ENCODE data around the gene FGD3.
A peak's percentile ranks its signal among the peaks of the same experiment; 100 is the strongest.
"Not testable (repeated sequence)": the region's sequence is repeated elsewhere in the genome, so short reads cannot be mapped to it uniquely, and the experiment has no call there.

FGD3 gene

DNA sequence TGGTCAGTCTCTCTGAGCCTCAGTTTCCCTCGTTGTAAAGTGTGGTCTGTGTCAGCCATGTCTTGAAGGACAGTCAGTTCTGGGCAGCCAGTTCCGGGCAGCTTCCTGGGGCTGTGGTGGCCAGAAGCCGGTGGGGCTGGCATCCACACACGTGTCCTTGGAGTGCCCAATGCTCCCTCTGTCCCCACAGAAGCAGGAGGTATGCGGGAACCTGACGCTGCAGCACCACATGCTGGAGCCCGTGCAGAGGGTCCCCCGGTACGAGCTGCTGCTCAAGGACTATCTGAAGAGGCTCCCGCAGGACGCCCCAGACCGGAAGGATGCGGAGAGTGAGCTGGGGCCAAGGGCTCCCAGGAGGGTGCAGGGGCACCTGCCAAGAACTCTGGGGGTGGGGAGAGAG lies 62.7 kb downstream of the FGD3 start:
- no peak for DNase-seq

DNA sequence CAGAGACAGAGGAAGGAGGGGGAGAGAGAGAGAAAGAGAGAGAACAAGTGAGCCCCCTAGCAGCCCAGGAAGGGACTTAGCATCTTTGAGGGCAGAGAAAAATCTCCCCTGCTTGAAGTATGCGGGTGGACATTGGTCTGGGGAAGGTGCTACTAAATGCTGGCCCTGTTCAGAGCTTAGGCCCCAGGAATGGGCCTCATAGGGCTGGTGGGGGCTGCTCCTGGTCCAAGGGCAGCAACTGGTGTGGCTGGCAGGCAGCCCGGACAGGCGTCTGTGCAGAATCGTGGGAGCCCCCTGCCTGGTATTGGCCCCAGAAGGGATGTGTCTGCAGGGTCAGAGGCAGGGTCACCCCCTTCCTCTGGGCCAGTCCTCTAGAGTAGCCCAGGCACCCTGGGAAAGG lies 63.4 kb downstream of the FGD3 start:
- no peak for DNase-seq

DNA sequence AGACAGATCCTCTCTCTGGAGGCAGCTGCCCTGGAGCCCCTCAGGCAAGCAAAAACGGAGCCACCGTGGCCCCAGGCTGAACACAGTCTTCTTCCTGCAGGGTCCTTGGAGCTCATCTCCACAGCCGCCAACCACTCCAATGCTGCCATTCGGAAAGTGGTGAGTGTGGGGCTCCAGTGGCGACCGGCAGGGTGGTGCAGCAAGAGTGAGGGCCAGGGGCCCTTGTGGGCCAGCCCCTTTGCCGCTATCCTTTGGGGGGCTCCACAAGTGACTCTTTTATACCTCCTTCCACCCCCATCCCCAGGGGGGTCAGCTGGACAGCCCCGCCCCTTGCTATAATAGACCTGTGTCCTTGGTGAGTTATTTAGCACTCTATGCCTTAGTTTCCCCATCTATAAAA lies 63.8 kb downstream of the FGD3 start:
- DNase-seq, result no peak

DNA sequence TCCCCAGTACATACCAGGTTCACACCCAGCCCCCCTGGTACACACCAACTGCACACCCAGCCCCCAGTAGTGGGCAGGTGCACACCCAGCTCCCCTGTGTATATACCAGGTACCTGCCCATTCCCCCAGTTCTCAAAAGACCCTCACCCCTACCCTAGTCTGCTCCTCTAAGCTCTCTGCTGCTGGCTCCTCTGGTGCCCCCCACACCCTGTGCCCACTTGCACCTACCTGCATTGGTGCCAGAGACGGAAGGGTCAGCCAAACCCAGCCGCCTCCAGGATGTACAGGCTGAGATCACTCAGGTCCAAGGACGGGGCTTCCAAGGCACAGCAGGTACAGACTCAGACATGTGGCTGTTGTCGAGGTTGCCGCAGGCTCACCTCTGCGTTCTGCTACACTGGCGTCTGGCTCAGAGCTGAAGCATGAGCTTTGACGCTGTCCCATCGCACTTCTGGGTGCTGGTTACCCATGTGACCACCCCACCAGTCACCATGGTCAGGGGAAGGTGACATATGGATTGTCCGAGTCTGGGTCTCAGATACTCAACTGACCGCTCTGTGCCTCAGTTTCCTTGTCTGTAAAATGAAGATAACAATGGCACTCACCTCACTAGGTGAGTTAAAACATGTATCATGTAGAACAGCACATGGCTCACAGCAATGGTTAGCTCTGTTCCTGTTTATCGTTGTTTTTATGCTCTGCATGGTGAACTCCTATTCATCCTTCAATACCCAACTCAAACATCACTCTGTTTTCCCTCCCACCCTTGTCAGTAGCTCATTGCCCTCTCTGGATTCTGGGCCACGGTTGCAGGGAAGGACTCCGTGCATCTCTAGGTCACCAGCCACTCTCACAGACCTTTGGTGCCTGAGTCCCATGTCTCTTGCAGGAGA lies 65.9 kb downstream of the FGD3 start:
- no peak for DNase-seq

DNA sequence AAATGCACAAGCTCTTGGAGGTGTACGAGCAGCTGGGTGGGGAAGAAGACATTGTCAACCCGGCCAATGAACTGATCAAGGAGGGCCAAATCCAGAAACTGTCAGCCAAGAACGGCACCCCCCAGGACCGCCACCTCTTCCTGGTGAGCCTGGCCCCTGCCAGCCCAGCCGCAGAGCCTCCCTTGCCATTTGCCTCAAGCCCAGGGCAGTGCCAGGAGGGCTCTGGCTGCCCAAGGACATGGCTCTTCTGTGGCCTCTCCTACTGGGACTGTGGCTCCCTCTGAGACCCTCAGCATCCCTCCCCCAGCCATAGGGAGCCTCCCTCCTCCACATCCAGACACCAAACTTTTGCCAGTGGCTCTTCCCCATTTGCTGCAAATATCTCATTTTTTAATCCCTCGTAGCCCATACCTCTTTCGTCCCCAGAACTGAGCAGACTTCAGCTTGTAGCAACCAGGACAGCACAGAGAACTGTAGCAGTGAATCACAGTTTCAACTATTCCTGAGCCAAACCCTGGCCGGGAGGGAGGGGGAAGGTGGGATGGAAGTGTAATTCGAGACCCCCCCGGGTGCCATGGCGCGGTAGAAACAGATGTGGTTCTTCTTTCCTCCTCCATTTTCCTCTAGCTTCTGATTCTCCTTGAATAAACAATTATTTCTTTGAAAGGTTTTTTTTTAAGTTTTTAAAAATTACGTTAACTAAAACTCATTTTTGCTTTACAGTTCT lies 66.7 kb downstream of the FGD3 start:
- no peak for DNase-seq

DNA sequence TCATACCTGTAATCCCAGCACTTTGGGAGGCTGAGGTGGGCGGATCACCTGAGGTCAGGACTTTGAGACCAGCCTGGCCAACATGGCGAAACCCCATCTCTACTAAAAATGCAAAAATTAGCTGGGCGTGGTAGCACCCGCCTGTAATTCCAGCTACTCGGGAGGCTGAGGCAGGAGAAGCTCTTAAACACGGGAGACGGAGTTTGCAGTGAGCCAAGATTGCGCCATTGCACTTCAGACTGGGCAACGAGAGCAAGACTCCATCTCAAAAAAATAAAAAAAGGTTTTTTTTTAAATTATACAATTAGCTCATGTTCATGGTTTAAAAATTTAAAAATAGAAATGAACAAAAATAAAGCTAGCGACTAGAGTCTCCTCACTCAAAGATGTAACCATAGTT lies 67.9 kb downstream of the FGD3 start:
- not testable (repeated sequence) for DNase-seq

DNA sequence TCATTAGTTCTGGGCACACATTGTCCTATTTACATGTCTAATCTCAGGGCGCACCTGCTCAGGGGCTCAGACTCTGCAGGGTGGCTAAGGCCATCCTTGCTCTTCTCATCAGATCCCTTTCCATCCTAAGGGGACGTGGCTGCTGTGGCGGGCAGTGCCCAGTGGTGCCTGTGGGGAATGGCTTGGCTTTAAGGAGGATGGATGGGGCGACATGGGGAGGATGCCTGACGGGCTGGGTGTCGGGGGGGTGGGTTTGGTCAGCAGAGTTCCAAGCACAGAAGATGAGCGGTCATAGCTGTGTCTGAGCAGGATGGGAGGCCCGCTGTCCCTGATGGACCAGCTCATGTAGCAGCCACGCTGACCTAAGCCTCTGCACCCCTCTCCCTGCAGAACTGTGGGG lies 70.3 kb downstream of the FGD3 start:
- DNase-seq, result no peak

DNA sequence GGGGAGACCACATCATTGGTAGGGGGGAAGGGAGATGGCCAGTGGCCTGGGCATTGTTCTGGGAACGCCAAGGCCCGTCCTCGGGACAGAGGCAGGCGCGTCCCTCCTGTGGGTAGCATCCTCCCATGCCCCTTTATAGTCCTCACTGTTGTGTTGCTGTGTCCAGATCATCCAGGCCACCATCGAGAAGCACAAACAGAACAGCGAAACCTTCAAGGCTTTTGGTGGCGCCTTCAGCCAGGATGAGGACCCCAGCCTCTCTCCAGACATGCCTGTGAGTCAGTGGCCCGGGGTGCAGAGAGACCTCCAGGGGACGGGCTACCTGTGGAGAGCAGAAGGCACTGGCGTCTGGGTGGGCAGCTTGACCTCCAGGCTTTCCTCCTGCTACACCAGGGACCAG lies 72.8 kb downstream of the FGD3 start:
- no peak for DNase-seq

DNA sequence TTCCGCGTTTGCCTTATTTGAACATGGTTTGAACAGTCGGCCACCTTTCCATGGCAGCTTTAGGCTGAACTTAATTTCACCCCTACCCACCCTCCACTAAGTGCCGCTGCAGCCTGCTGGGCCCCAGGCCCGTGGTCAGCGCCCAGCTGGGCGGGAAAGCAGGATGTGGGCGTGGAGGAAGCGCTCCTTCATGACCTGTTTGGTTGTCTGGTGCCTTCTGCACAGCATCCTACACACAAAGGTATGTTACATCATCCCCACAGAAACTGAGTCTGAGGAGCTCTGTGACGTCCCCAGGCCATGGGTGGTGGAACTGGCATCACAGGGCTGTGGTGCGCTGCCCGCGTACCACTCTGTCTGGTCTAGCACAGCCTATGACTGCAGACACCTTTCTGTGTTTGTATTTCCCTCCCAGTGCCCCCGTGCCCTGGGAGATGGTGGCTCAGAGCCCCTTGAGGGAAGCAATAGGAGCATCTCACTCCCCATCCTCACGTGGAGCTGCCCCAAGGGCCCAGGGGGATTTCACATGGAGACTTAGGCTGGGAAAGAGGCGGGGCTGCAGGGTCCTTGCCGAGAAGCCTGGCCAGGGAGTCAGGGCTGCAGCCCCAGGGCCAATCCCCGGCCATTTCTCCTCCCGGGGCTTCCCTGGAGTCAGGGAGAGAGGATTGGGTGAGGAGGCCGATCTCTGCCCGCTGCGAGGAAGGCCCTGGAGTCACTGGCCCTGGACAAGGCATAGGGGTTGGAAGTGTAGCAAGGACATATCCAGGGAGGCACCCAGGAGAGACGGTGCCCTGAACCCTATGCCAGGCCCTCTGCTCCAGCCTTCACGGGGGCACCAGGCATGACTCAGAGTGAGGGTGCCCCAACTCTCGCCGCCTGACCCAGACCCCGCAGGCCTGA lies 73.7 kb downstream of the FGD3 start:
- no peak for DNase-seq

DNA sequence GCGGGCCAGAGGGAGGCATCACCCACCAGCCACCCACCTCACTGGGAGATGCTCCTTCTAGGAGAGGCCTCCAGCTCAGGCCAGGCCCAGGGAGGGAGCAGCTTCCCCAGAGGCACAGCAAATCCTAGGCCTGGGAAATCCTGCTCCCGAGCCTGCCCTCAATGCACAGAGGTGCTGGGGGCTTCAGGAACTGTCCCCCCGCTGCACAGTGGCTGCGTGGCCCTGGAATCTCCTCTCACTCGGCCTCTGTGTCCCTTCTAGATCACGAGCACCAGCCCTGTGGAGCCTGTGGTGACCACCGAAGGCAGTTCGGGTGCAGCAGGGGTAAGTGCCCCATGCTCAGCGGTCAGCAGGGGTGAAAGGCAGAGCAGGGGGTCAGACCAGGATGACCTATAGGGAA lies 74.7 kb downstream of the FGD3 start:
- no peak for DNase-seq

DNA sequence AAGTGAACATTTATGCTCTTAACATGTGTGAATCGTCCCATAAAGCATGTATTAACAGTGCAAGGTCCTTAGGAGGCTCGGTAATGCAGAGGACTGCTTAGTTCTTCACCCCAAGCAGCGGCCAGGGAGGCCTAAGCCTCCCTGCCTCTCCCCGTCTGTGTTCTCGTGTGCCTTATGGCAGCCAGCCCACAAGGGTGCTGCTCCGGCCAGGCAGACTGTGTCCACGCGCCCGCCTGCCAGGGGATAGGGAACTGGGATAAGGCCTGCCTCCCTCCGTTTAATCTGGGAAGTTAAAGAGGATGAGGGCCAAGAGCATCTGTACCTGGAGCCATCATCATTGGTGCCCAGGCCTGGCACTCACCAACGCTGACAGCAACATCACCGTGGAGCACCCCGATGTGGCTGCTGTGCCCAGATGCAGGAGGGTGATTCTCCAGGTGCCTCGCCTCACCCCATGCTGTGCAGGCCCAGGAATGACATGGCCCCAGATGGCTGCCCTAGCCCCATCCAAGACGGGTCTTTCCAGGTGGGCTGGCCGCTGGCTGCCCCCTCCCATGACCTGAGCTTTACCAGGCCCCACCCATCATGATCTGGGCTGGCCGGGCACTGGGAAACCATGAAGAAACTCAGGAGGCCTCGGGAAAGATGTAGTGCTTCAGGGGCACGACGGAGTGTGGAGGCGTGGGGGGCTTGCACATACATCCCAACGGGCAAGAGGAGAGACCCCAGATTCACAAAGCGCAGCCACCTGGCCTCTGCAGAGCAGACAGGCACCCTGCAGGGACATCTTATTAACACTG lies 75.6 kb downstream of the FGD3 start:
- no peak for DNase-seq

DNA sequence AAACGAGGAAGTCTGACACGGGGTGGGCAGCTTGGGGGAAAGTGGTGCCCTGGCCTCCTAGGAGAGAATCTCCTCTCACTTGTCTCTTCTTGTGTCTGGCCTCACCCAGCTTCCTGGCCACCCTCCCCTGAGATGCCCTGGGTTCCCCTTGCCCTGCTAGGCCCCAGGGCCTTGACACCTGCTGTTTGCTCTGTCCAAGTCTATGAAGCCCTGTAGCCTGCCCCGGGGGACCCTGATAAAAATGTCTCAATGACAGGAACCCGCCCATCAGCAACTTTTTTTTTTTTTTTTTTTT lies 76.1 kb downstream of the FGD3 start:
- no peak for DNase-seq

DNA sequence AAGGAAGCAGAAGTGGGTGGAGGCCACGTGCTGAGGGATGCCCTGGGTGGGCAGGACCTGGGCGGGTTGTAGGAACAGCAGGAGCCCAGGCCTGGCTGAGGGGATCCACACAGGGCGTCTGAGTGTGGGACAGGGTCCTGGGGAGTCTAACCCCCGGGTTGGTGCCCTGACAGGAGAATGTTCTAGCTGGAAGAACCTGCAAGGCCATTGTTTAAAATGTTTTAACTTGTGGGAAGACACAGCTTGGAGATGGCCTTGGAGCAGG lies 77.3 kb downstream of the FGD3 start:
- DNase-seq, result no peak

DNA sequence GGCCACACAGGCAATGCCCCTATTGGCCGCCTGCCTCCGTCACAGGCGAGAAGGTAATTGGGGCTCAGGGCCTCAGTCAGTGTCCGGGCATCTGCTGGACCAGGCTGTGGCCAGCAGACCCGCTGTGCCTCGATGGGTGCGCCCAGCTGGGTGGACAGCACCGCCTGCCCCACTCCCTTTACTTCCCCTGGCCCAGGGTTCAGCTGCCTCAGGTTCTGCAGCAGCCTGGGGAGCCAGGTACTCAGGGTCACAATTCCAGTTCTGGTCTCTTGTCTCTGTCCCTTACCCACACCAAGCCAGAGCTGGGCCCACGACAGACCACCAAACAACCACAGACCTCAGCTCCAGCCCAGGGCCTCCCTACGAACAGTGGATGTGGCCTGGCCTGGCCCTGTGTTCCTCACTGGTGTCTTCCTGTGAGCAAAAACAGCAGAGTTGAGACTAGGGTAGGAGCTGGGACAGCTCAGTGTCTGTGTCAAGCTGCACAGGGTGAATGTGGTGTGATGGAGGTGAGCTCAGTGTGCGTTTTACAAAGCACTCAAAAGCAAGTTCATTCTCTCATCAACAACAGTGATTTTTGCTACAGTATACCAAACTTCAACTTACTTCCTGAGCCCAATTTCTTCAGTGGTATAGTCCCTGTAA lies 77.8 kb downstream of the FGD3 start:
- DNase-seq, result no peak

DNA sequence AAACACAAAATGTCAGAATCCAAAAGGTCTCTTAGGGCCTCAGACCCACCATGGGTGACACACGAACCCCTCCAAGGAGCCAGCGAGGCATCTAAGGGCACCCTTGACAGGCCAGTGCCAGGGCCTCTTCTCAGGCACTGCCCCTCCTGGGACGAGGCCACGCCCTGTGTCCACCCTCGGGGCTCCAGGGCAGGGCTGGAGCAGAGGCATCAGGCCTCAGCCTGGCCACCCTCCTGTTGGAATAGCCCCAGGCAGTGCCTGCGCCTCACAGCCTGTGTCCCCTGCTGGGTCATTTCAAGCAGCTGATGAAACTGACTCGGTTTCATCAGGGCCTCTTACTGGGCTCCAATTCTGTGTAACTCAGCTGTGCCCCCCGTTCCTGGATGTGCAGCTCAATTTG lies 78.4 kb downstream of the FGD3 start:
- DNase-seq, result no peak

DNA sequence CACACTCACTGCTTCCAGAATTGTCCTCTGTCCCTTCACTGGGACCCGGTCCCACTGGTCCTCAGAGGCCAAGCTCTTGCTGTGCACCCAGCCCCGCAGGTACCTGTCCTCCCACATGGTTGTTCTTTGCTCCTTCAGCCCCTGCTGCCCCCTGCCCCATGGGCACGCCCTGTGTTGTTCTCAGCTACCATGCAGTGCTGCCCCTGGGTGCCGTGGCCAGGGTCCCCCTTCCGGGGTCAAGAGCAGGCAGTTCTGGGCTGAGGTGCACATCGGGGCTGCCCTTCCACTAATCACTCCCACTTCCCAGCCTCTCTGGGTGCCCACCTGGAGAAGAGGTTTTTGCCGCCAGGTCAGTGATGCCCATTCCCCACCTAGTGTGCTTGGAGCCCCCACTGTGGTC lies 79.3 kb downstream of the FGD3 start:
- no peak for DNase-seq

DNA sequence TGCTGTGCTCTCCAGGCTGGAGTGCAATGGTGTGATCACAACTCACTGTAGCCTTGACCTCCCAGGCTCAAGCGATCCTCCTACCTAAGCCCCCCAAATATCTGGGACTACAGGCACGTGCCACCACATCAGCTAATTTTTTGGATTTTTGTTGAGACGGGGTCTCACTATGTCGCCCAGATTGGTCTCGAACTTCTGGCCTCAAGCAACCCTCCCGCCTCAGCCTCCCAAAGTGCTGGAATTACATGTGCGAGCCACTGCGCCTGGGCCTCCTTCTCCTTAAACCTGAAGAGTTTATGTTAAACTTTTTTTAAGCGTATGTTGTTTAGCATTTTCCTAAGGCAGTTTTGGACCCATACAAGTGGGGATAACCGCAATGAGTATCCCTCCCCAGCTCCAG lies 80.4 kb downstream of the FGD3 start:
- DNase-seq, result no peak

DNA sequence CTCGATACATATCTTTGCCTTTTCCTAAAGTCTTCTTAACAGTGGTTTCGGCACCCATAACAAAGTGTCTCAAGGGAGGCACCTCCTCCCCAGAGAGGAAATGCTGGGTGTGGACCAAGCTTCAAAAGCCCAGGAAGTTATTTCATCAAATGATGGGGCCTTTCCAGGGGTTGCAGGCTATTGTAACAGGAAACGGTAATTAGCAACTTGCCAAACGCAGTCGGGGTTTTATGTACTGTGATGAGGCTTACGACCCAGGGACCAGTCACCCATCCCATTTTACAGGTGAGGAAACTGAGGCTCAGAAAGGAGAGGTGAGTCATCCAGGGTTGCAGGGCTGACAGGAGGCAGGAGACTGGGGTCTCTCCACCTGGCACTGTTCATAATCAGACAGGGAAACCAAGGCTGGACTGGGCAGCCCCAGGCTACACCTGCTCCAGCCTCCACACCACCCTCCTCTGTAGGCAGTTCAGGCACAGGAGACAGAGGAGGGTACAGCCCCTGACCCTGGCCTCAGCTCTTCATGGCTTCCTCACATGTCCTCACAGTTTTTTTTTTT lies 81.2 kb downstream of the FGD3 start:
- DNase-seq, result peak; percentile 51

DNA sequence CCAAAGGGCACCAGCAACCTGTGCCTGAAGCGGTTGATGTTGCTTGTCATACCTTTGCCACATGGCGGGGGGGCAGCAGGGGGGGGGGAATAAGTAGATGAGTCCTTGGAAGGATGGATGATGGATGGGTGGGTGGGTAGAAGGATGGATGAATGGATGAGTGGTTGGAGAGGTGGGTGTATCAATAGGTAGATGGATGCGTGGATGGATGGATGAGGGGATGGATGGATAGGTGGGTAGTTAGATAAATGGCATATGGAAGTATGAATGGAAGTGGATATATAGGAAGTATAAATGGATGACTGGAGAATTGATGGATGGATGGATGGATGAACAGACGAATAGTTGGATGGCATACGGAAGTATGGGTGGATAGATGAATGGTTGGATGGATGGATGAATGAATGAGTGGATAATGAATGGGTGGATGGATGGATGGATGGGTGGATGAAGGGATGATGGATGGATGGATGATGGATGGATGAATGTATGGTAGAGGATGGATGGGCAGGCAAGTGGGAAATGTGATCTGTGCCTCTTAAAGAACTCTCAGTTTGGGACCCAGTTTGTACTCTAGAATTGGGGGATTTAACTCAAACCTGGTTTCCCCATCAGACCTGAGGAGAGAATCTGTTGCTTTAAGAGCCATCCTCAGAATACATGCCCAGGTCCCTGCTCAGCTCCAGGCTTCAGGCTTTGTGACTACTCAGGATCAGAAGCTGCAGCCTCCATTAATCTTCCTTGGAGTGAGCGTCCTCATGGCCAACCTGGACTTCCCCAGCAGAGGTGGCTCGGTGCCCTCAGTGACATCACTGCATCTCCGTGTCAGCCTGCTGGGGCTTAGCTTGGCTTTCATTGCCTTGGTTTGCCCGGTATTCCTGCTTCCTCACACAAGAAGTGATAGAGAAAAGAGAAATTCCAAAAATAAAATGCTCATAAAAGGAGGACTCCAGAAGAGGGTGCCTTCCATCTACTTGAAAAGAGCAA lies 83.6 kb downstream of the FGD3 start:
- no peak for DNase-seq

DNA sequence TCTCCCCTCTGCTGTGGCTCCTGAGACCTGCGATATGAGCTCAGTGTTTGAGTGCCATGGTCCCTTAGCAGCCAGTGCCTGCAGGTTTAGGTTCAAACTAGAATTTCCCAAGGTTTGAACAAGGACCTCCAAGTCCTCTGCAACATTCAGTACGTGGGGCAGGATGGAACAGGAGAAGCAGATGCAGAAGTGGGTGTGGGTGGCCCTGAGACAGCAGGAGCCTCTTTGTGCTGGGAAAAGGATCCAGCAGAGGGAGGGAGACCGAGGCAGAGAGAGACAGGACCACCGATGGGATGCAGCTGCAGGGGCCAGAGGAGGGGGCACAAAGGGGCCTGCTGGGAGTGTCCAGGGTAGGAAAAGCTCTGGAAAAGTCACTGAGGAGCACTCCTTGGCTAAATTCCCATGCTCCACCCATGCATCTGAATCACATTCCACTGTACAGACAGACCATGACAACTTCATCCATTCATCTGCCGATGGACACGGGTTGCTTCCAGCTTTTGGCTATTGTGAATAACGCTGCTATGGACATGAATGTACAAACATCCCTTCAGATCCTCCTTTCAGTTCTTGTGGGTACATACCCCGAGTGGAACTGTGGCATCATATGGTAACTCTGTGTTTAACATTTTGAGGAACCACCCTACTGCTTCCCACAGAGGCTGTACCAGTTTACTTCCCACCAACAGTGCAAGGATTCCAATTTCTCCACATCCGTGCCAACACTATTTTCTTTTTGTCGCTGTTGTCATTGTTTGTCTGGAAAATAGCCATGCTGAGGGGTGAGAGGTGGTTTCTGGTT lies 84.5 kb downstream of the FGD3 start:
- DNase-seq, result no peak

Data from DMS153 (cell line).